HCT116 (cell line): Measurements from ENCODE around the gene RTN4. TPM values are rescaled to one million over a fixed set of nuclear protein-coding genes. Genes with fewer than 3 reads are reported as not detected.

Experiments used
- ATAC-seq: fragments of 200-7000 bp; cut with Tn5 transposase; 2 replicates; pipeline ENCODE4 v1.9.1; 2020; ENCODE audit warnings: mild to moderate bottlenecking, moderate library complexity
- BruUV-seq: library from RNA; stranded (reverse); fragments of 400-500 nt; replicated peaks from 2 replicates; lab custom pipeline; 2021; lab: Mats Ljungman, UMichigan
- CTCF ChIA-PET: fragments of 300-600 bp; sonication (Branson Sonifier 250); formaldehyde crosslinking; loops from one replicate; lab custom pipeline; 2021; ENCODE audit warnings: antibody characterized with exemption; lab: Charles Lee
- POLR2A ChIA-PET: fragments of 300-600, 350-600 bp; sonication (Branson Sonifier 250); formaldehyde crosslinking; loops from one replicate; lab custom pipeline; 2021; ENCODE audit warnings: antibody characterized with exemption; lab: Charles Lee
- RAD21 ChIA-PET, 2 experiments: fragments of 300-600 bp; sonication (Branson Sonifier 250); formaldehyde crosslinking; loops; one replicate each; lab custom pipeline; 2023; ENCODE audit warnings: low total read pairs in 2 of 2; ENCODE audit not compliant: uncharacterized antibody in 2 of 2, unreplicated experiment in 2 of 2, low non-redundant PET in 1 of 2; lab: Charles Lee
- DNase-seq: peaks from one replicate; pipeline ENCODE4 v3.0.0-alpha.2; 2010; ENCODE audit warnings: low read depth, low spot score
- H2AFZ ChIP-seq: fragments of 200-600 bp; shearing (Covaris generic), sonication (generic); 2 replicates; pipeline ENCODE4 v1.6.1; 2017; ENCODE audit warnings: low read depth, mixed run types, mixed read lengths, antibody characterized with exemption, low read length; ENCODE audit not compliant: poor library complexity, severe bottlenecking
- H3K27ac ChIP-seq: 2 replicates; pipeline ENCODE4 v1.5.1; 2012; ENCODE audit warnings: low read depth, low read length
- H3K27me3 ChIP-seq: fragments of 200-600 bp; sonication (generic); 2 replicates; pipeline ENCODE4 v1.6.1; 2016; ENCODE audit warnings: mixed run types, low read length, mixed read lengths; ENCODE audit not compliant: insufficient read depth
- H3K36me3 ChIP-seq, 2 experiments: fragments of 200-500 bp in 1 of 2; fragments of 200-600 bp in 1 of 2; sonication (Bioruptor generic) in 1 of 2; sonication (generic) in 1 of 2; 2 replicates each; pipeline versions ENCODE4 v1.5.1 to v1.6.1; 2014 to 2016; ENCODE audit warnings: low read length in 2 of 2, inconsistent platforms in 1 of 2, mixed read lengths in 1 of 2, mixed run types in 1 of 2; ENCODE audit not compliant: insufficient read depth in 2 of 2, control insufficient read depth in 1 of 2
- H3K4me1 ChIP-seq, 2 experiments: fragments of 200-600 bp in 1 of 2; sonication (generic) in 1 of 2; 2 replicates each; pipeline versions ENCODE4 v1.5.1 to v1.6.1; 2012 to 2017; ENCODE audit warnings: low read length in 2 of 2, inconsistent platforms in 1 of 2, mild to moderate bottlenecking in 1 of 2, mixed read lengths in 1 of 2, mixed run types in 1 of 2, moderate library complexity in 1 of 2; ENCODE audit not compliant: insufficient read depth in 2 of 2, control insufficient read depth in 1 of 2
- H3K4me2 ChIP-seq: fragments of 200-600 bp; sonication (generic); 2 replicates; pipeline ENCODE4 v1.6.1; 2017; ENCODE audit warnings: mixed run types, low read length, mixed read lengths
- H3K4me3 ChIP-seq, 2 experiments: fragments of 200-600 bp in 1 of 2; sonication (generic) in 1 of 2; replicated peaks in 1 of 2; 2 replicates each; pipeline ENCODE4 v1.5.1; 2011 to 2016; ENCODE audit warnings: low read length in 2 of 2, control low read depth in 1 of 2, low read depth in 1 of 2, mild to moderate bottlenecking in 1 of 2, mixed read lengths in 1 of 2, mixed run types in 1 of 2
- H3K79me2 ChIP-seq: fragments of 200-600 bp; sonication (generic); 2 replicates; pipeline ENCODE4 v1.6.1; 2017; ENCODE audit warnings: mild to moderate bottlenecking, mixed run types, low read length, moderate library complexity, mixed read lengths; ENCODE audit not compliant: insufficient read depth
- H3K9ac ChIP-seq: fragments of 200-600 bp; sonication (generic); 2 replicates; pipeline ENCODE4 v1.6.1; 2016; ENCODE audit warnings: low read length, mixed read lengths
- H3K9me2 ChIP-seq: fragments of 200-600 bp; sonication (generic), shearing (Covaris generic); 2 replicates; pipeline ENCODE4 v1.6.1; 2017; ENCODE audit warnings: mixed run types, mild to moderate bottlenecking, moderate library complexity; ENCODE audit not compliant: insufficient read depth
- H3K9me3 ChIP-seq, 2 experiments: fragments of 200-500 bp in 1 of 2; fragments of 200-600 bp in 1 of 2; sonication (Bioruptor generic) in 1 of 2; sonication (generic) in 1 of 2; 2 replicates each; pipeline ENCODE4 v1.6.1; 2014 to 2017; ENCODE audit warnings: low read length in 2 of 2, mixed read lengths in 2 of 2, inconsistent platforms in 1 of 2, low read depth in 1 of 2, mild to moderate bottlenecking in 1 of 2, mixed run types in 1 of 2, moderate library complexity in 1 of 2; ENCODE audit not compliant: control insufficient read depth in 1 of 2, insufficient read depth in 1 of 2
- H4K20me1 ChIP-seq: fragments of 200-600 bp; sonication (generic), shearing (Covaris generic); 2 replicates; pipeline ENCODE4 v1.6.1; 2017; ENCODE audit warnings: mixed run types, mild to moderate bottlenecking, moderate library complexity; ENCODE audit not compliant: insufficient read depth
- CBX3 ChIP-seq: IDR thresholded peaks from 2 replicates; pipeline ENCODE4 v1.6.1; 2012; ENCODE audit warnings: low read depth
- EGR1 ChIP-seq: IDR thresholded peaks from 2 replicates; pipeline ENCODE4 v1.6.1; 2012; ENCODE audit warnings: low read depth
- EZH2phosphoT487 ChIP-seq: fragments of 200-600 bp; IDR thresholded peaks from 2 replicates; pipeline ENCODE4 v1.6.1; 2018; ENCODE audit warnings: antibody characterized with exemption, borderline replicate concordance
- FOSL1 ChIP-seq: IDR thresholded peaks from 2 replicates; pipeline ENCODE4 v1.6.1; 2012; ENCODE audit warnings: low read depth
- JUND ChIP-seq: IDR thresholded peaks from 2 replicates; pipeline ENCODE4 v1.6.1; 2012
- POLR2A ChIP-seq: IDR thresholded peaks from 2 replicates; pipeline ENCODE4 v1.7.0; 2011; ENCODE audit warnings: borderline replicate concordance; ENCODE audit not compliant: insufficient read depth, insufficient read length; ENCODE audit errors: extremely low read depth
- RAD21 ChIP-seq: IDR thresholded peaks from 2 replicates; pipeline ENCODE4 v1.6.1; 2012; ENCODE audit warnings: low read depth, mild to moderate bottlenecking
- SP1 ChIP-seq: IDR thresholded peaks from 2 replicates; pipeline ENCODE4 v1.6.1; 2012; ENCODE audit warnings: low read depth
- SRF ChIP-seq: IDR thresholded peaks from 2 replicates; pipeline ENCODE4 v1.6.1; 2012; ENCODE audit warnings: low read depth
- ZFX ChIP-seq: fragments of 450-650 bp; IDR thresholded peaks from 2 replicates; pipeline ENCODE4 v1.6.1; 2017
- intact Hi-C: fragments of 100-400 bp; cut with micrococcal nuclease; formaldehyde crosslinking; loops from 2 replicates; pipeline ENCODE4 v1.10.0; 2022
- total RNA-seq: library from RNA; stranded (reverse); gene quantifications from one replicate; pipeline ENCODE4 v1.2.1, GENCODE V29; 2021; ENCODE audit not compliant: unreplicated experiment
- TF ChIP-seq, protein P1 (sequence below): IDR thresholded peaks from 2 replicates; pipeline ENCODE4 v1.6.1; 2012; ENCODE audit warnings: low read depth

Gene RTN4
- total RNA-seq, 1 experiment from 2014 or later: 221 TPM

DNA sequence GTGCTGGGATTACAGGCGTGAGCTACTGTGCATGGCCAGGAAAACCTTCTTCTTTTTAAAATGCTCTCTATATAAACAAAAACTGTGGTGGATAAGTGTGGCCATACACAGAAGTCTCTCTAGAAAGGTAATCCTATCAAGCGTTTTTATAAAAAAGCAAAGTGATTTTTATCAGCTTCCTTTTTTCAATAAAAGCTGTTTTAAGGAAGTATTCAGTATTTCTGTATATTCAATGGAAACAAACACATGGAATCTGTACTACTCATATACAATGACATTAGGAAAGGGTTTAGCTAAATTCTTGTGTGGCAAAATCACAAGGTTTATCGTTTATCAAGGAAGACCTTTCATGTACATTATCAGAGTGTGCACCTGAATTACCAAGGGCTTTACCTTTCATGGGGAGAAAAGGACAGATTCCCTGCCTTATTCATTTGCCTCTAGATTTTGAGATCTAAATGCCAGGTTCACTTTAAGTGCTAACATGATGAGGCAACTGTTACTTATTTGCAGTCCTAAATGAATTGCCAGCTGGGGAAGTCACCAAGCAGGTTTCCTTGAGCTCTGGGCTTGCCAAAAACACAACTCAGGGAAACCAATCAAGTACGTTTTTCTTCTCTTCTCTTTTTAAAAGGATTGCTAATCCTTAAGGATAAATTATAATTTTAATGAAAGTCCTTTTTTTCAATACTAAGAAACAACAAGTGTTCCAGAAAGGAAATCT is 70.8 kb downstream of the RTN4 start:
- H3K4me2 ChIP-seq: no peak overlapping the region
- peaks cover 96% of the 10 kb centered on the region for H3K79me2 ChIP-seq
- DNase-seq (no peak), ATAC-seq (no peak)
- no peak overlapping the region for H3K4me3 ChIP-seq
- BruUV-seq: no TSS peak
- H3K36me3 ChIP-seq: peaks cover 9 to 11% of the 10 kb centered on the region in 2 experiments; a peak in 2 of 4 replicates
- RAD21 ChIA-PET: no interaction called here
- no peaks in the 10 kb centered on the region for H3K9me3 ChIP-seq
- TF ChIP-seq, protein P1, sequence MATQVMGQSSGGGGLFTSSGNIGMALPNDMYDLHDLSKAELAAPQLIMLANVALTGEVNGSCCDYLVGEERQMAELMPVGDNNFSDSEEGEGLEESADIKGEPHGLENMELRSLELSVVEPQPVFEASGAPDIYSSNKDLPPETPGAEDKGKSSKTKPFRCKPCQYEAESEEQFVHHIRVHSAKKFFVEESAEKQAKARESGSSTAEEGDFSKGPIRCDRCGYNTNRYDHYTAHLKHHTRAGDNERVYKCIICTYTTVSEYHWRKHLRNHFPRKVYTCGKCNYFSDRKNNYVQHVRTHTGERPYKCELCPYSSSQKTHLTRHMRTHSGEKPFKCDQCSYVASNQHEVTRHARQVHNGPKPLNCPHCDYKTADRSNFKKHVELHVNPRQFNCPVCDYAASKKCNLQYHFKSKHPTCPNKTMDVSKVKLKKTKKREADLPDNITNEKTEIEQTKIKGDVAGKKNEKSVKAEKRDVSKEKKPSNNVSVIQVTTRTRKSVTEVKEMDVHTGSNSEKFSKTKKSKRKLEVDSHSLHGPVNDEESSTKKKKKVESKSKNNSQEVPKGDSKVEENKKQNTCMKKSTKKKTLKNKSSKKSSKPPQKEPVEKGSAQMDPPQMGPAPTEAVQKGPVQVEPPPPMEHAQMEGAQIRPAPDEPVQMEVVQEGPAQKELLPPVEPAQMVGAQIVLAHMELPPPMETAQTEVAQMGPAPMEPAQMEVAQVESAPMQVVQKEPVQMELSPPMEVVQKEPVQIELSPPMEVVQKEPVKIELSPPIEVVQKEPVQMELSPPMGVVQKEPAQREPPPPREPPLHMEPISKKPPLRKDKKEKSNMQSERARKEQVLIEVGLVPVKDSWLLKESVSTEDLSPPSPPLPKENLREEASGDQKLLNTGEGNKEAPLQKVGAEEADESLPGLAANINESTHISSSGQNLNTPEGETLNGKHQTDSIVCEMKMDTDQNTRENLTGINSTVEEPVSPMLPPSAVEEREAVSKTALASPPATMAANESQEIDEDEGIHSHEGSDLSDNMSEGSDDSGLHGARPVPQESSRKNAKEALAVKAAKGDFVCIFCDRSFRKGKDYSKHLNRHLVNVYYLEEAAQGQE: no peak
- TF ChIP-seq FOSL1: 0 out of 2 replicates have a peak, but pooled peaks have one; percentile 6
- no peaks in the 10 kb centered on the region for H3K27me3 ChIP-seq
- no peak overlapping the region for H2AFZ ChIP-seq
- intact Hi-C loops: no loop called here
- POLR2A ChIA-PET: no interaction called here
- no peaks in the 10 kb centered on the region for H3K9me2 ChIP-seq
- H3K27ac ChIP-seq: no peak overlapping the region
- peaks cover 2 to 9% of the 10 kb centered on the region in 2 experiments; a peak in 2 of 4 replicates for H3K4me1 ChIP-seq
- no peak overlapping the region for H3K9ac ChIP-seq
- peaks cover 18% of the 10 kb centered on the region; the same call in 1 of the 2 replicates for H4K20me1 ChIP-seq
- CTCF ChIA-PET: interaction anchor here (1.4 kb wide), 1 partner anchor 71 kb away, joined by 3 read pairs; the partner anchor contains the start of gene RTN4

DNA sequence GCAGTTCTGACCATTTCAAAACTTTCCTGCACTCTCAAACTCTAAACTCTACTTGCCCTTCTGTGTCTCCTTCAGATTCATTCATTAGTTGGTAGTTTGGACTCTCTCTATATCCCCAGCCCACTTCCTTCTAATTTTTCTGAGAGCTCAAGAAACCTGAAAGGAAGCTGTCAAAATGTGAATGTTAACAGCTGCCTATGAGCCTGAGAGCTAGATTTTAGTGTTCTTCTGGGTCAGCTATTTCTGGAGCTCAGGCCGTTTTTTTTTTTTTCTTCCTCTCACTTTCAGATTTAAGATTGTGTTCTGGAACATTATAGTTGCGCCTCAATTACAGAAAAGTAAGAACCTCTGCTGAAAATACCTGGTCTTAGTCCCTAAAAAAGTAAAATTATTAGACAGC is 73.1 kb downstream of the RTN4 start:
- no peak for DNase-seq
- H3K27me3 ChIP-seq: no peaks in the 10 kb centered on the region
- no peak overlapping the region for H2AFZ ChIP-seq
- H3K9me2 ChIP-seq: no peaks in the 10 kb centered on the region
- no peaks in the 10 kb centered on the region for H3K9me3 ChIP-seq
- intact Hi-C loops: no loop called here
- H3K79me2 ChIP-seq: peaks cover 92% of the 10 kb centered on the region
- RAD21 ChIA-PET: no interaction called here
- TF ChIP-seq SRF: no peak
- no peak for TF ChIP-seq ZFX
- TF ChIP-seq FOSL1: no peak
- TF ChIP-seq EGR1: no peak
- no peak for TF ChIP-seq SP1
- TF ChIP-seq CBX3: no peak
- no peak for TF ChIP-seq RAD21
- no peak for TF ChIP-seq JUND
- no peak for TF ChIP-seq POLR2A
- no peak for TF ChIP-seq EZH2phosphoT487
- TF ChIP-seq, all 23 proteins: peak for 0
- Histone ChIP-seq H3K4me3 (no peak overlapping the region), H4K20me1 (peaks cover 14% of the 10 kb centered on the region), H3K36me3 (peaks cover 4 to 17% of the 10 kb centered on the region in 2 experiments; a peak in 2 of 4 replicates), H3K27ac (no peak overlapping the region), H3K4me2 (no peak overlapping the region), H3K9ac (no peak overlapping the region), H3K4me1 (no peaks in the 10 kb centered on the region)
- no TSS peak for BruUV-seq
- no peak for ATAC-seq
- ChIA-PET CTCF (no interaction called here), POLR2A (no interaction called here)
